Type B pancreatic cell (in vitro differentiated cells): Measurements from ENCODE around the gene EMP2. TPM values are rescaled to one million over a fixed set of nuclear protein-coding genes. Genes with fewer than 3 reads are reported as not detected.
A peak's percentile ranks its signal among the peaks of the same experiment; 100 is the strongest.

Experiments used
- DNase-seq: peaks from one replicate; pipeline ENCODE4 v3.0.0; 2021; ENCODE audit warnings: mixed read lengths; ENCODE audit not compliant: unreplicated experiment; ENCODE audit errors: extremely low spot score
- H3K27ac Mint-ChIP-seq: 2 replicates; pipeline ENCODE4 v1.8.0; 2021; ENCODE audit warnings: mild to moderate bottlenecking, mixed read lengths
- H3K27me3 Mint-ChIP-seq: 2 replicates; pipeline ENCODE4 v1.8.0; 2021; ENCODE audit warnings: mixed read lengths
- H3K36me3 Mint-ChIP-seq: 2 replicates; pipeline ENCODE4 v1.8.0; 2021; ENCODE audit warnings: mixed read lengths
- H3K4me1 Mint-ChIP-seq: one replicate; pipeline ENCODE4 v1.8.0; 2021; ENCODE audit warnings: mixed read lengths; ENCODE audit not compliant: unreplicated experiment
- H3K4me3 Mint-ChIP-seq: 2 replicates; pipeline ENCODE4 v1.8.0; 2021; ENCODE audit warnings: mild to moderate bottlenecking, mixed read lengths
- H3K9me3 Mint-ChIP-seq: 2 replicates; pipeline ENCODE4 v1.8.0; 2021; ENCODE audit warnings: mixed read lengths
- total RNA-seq: library from RNA; stranded (reverse); gene quantifications from 2 replicates; pipeline ENCODE4 v1.2.1, GENCODE V29; 2021; ENCODE audit warnings: low replicate concordance
- TF ChIP-seq, protein P1 (sequence below): fragments of 200-600 bp; sonication (generic); conservative IDR thresholded peaks from 2 replicates; pipeline ENCODE4 v1.5.0; 2021; ENCODE audit warnings: antibody characterized with exemption, mild to moderate bottlenecking

The EMP2 gene
- total RNA-seq, 1 donor from 2014 or later, result 36.3 TPM

DNA sequence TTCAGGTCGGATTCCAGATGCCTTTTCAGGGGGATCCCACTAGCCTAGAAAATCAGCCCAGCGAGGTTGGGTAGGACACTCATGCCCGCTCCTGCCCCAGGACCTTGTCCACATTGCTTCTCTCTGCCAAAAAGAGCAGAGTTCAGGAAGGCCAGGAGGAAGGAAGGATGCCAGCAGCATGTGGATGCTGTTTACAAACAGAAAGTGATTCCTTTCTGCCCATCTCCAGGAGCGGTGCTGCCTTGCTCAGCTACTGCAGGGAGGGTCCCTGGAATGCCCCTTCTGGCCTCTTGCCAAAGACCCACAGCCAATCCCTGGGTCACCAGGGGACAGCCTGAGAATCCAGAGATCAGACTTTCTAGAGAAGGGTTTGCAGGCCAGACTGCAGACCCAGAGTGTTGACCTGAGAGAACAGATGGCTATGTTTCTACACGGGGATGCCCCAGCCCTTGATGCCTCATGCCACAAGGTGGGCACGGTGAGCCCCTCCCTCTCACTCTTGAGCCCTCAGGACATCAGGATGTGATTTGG lies 32.3 kb upstream of the EMP2 start:
- no peak overlapping the region for H3K4me3 Mint-ChIP-seq
- H3K27me3 Mint-ChIP-seq, result peaks cover 4% of the 10 kb centered on the region
- H3K27ac Mint-ChIP-seq, result no peak overlapping the region
- H3K4me1 Mint-ChIP-seq, result peaks cover 17% of the 10 kb centered on the region
- DNase-seq, result no peak
- no peaks in the 10 kb centered on the region for H3K36me3 Mint-ChIP-seq
- H3K9me3 Mint-ChIP-seq, result no peaks in the 10 kb centered on the region
- TF ChIP-seq, protein P1, sequence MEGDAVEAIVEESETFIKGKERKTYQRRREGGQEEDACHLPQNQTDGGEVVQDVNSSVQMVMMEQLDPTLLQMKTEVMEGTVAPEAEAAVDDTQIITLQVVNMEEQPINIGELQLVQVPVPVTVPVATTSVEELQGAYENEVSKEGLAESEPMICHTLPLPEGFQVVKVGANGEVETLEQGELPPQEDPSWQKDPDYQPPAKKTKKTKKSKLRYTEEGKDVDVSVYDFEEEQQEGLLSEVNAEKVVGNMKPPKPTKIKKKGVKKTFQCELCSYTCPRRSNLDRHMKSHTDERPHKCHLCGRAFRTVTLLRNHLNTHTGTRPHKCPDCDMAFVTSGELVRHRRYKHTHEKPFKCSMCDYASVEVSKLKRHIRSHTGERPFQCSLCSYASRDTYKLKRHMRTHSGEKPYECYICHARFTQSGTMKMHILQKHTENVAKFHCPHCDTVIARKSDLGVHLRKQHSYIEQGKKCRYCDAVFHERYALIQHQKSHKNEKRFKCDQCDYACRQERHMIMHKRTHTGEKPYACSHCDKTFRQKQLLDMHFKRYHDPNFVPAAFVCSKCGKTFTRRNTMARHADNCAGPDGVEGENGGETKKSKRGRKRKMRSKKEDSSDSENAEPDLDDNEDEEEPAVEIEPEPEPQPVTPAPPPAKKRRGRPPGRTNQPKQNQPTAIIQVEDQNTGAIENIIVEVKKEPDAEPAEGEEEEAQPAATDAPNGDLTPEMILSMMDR, result no peak

DNA sequence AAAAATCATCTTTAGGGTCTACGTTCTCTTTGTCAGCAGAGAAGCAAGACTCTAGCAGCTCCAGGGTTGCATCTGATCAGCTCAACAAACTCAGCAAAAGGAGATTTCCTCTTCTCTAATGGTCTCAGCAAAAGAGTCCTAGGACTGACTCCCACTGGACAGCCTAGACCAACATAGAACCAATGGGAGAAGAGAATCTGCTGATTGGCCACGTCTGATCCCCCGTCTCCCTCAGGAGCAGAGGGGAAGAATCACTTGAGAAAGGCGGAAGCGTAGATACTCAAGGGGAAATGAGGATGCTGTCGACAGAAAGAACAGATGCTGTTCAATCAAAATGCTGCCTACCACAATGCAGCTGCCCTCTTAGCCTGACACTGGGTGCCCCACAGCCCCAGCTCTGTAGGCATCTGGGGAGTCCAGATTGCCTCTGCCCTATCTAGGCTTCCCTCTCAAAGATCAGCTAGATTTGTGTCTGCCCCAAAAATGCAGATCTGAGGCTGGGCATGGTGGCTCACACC lies 31.5 kb upstream of the EMP2 start:
- Mint-ChIP-seq H3K36me3 (no peaks in the 10 kb centered on the region), H3K9me3 (no peaks in the 10 kb centered on the region), H3K27ac (no peak overlapping the region), H3K27me3 (peaks cover 1% of the 10 kb centered on the region), H3K4me1 (peaks cover 9% of the 10 kb centered on the region), H3K4me3 (no peak overlapping the region)
- DNase-seq, result no peak
- TF ChIP-seq, protein P1, result no peak

DNA sequence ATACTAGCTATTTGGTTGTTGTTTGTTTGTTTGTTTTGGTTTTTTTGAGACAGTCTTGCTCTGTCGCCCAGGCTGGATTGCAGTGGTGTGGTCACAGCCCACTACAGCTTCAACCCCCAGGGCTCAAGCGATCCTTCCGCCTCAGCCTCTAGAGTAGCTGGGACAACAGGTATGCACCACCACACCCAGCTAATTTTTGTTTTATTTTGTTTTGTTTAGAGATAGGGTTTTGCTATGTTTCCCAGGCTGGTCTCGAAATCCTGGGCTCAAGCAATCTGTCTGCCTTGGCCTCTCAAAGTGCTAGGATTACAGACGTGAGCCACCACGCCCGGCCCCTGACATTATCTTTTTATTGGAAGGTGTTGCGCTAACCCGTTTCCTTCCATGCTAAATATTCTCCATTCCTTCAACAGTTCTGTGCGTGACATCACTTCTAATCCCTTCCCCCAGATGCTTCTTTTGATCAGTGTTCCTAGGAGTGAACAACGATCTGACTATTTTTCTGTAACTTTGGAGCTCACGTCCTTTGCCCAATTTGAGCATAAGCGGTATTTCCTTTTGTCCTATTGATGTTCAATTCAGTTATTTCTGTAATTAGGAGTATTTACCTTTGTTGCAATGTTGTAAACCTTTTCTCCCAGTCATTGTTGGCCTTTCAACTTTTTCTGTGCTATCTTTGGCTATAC lies 30.2 kb upstream of the EMP2 start:
- H3K27ac Mint-ChIP-seq, result peak overlapping the region; percentile 8

DNA sequence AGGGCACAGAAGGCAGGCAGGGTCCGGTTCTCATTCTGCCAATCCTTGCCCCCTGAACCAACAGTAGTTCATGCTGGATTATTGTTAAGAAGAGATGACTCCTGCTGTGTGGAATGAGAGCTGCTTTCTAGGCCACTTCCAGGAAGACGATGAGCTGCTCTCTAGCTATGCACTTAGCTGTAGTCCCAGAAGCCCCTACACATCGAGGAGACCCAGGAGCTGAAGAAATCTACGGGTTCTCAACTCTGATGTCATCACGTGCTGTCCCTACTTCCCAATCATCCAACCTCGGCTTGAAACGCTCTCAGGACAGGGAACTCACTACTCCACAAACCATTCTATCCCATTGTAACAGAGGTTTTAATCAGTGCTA lies 29.0 kb upstream of the EMP2 start:
- no peak for DNase-seq
- no peak overlapping the region for H3K4me3 Mint-ChIP-seq
- H3K27me3 Mint-ChIP-seq, result peaks cover 3% of the 10 kb centered on the region
- peaks cover 9% of the 10 kb centered on the region for H3K4me1 Mint-ChIP-seq
- no peaks in the 10 kb centered on the region for H3K36me3 Mint-ChIP-seq
- TF ChIP-seq, protein P1, result no peak
- no peak overlapping the region for H3K27ac Mint-ChIP-seq
- H3K9me3 Mint-ChIP-seq, result no peaks in the 10 kb centered on the region

More for the DNA sequence above, 30.2 kb upstream of the EMP2 start:
- TF ChIP-seq, protein P1, result no peak
- no peak overlapping the region for H3K4me3 Mint-ChIP-seq
- H3K27me3 Mint-ChIP-seq, result peaks cover 3% of the 10 kb centered on the region
- H3K9me3 Mint-ChIP-seq, result no peaks in the 10 kb centered on the region
- H3K36me3 Mint-ChIP-seq, result no peaks in the 10 kb centered on the region
- no peak for DNase-seq
- H3K4me1 Mint-ChIP-seq, result peaks cover 9% of the 10 kb centered on the region

DNA sequence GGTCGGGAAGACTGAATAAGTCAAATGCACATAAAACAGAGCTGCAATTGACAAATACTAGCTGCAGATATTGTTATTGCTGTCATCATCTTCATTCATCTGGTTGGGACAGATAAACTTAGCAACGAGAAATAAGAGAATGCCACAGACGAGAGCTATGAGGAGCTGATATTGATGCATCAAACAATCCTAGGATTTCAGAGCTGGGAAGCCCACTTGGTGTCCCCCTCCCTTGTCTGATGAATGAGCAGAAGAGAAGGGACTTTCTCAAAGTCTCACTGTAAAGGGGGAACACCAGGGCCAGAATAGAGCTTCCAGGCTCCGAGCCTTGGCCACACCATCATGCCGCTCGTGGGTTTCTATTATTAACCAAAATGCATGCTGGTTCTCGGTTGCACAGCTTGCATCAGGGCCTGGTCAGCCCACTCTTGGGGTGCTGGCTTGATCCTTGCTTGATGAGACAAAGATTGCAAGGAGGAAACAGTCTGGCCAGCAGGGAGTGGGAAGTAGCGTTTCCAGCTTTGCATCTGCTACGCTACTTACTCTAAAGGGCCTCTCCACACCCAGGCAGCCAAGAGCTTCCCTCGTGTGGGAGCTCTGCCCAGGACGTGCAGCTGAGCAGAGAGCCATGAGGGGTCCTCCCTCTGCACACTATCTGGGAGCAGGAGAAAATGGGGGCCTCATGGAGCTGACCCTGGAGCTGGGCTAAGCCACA lies 28.4 kb upstream of the EMP2 start:
- TF ChIP-seq, protein P1, result no peak
- H3K27me3 Mint-ChIP-seq, result peaks cover 3% of the 10 kb centered on the region

More for the DNA sequence above, 28.4 kb upstream of the EMP2 start:
- DNase-seq, result no peak
- no peaks in the 10 kb centered on the region for H3K9me3 Mint-ChIP-seq
- no peak overlapping the region for H3K4me3 Mint-ChIP-seq
- no peak overlapping the region for H3K27ac Mint-ChIP-seq
- H3K36me3 Mint-ChIP-seq, result no peaks in the 10 kb centered on the region
- peaks cover 9% of the 10 kb centered on the region for H3K4me1 Mint-ChIP-seq
